ENCODE results near the gene LRFN5.

DNA sequence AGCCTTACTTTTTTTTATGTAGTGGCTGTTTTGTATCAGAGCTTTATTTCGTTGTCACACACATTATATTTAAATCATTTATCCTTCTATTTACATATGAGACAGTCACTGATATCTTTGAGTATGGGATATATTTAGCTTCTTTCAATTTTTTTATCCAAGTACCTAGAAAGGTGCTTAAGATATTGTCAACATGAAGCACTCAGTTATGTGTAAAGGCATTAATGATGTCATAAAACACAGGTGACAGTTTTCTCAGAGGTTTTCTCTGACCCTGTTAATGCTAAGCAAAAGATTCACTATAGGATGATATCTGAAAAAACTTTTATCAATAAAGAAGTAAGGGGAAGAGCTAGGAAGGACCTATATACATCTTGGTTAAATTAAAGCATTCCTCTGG, 23.2 kb downstream of the LRFN5 start:
- no peak for TF ChIP-seq POLR2AphosphoS5 (IDR thresholded peaks at IDR 0.05)
- TF ChIP-seq, protein P1, sequence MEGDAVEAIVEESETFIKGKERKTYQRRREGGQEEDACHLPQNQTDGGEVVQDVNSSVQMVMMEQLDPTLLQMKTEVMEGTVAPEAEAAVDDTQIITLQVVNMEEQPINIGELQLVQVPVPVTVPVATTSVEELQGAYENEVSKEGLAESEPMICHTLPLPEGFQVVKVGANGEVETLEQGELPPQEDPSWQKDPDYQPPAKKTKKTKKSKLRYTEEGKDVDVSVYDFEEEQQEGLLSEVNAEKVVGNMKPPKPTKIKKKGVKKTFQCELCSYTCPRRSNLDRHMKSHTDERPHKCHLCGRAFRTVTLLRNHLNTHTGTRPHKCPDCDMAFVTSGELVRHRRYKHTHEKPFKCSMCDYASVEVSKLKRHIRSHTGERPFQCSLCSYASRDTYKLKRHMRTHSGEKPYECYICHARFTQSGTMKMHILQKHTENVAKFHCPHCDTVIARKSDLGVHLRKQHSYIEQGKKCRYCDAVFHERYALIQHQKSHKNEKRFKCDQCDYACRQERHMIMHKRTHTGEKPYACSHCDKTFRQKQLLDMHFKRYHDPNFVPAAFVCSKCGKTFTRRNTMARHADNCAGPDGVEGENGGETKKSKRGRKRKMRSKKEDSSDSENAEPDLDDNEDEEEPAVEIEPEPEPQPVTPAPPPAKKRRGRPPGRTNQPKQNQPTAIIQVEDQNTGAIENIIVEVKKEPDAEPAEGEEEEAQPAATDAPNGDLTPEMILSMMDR (IDR thresholded peaks at IDR 0.05), result no peak
